SK-N-SH treated with all-trans-retinoic acid at 6 μM for 48 hours (cell line): ENCODE results near the gene AATF.

Source experiments
- ATAC-seq: fragments of 200-7000 bp; cut with Tn5 transposase; 3 replicates; pipeline ENCODE4 v1.9.1; 2020; ENCODE audit warnings: mild to moderate bottlenecking, moderate library complexity
- ARNTL ChIP-seq: fragments of 450-650 bp; formaldehyde crosslinking; IDR thresholded peaks from 2 replicates; pipeline ENCODE4 v1.5.0; 2020; ENCODE audit warnings: low read depth, mild to moderate bottlenecking, moderate library complexity, borderline replicate concordance
- BACH2 ChIP-seq: fragments of 250-450 bp; sonication (Bioruptor Pico); IDR thresholded peaks from 2 replicates; pipeline ENCODE4 v1.9.0; 2021; ENCODE audit warnings: mild to moderate bottlenecking, borderline replicate concordance
- CSDC2 ChIP-seq: fragments of 250-450 bp; sonication (Bioruptor Pico); IDR thresholded peaks from 2 replicates; pipeline ENCODE4 v1.5.0; 2020; ENCODE audit warnings: mild to moderate bottlenecking, moderate library complexity
- ESRRG ChIP-seq: fragments of 250-450 bp; sonication (Bioruptor Pico); IDR thresholded peaks from 2 replicates; pipeline ENCODE4 v1.6.1; 2021; ENCODE audit warnings: mild to moderate bottlenecking
- GLIS3 ChIP-seq: fragments of 250-450 bp; sonication (Bioruptor Pico); IDR thresholded peaks from 2 replicates; pipeline ENCODE4 v1.5.0; 2020; ENCODE audit warnings: mild to moderate bottlenecking, moderate library complexity
- ISL1 ChIP-seq: fragments of 250-450 bp; sonication (Bioruptor Pico); IDR thresholded peaks from 2 replicates; pipeline ENCODE4 v2.1.2; 2022; ENCODE audit warnings: mild to moderate bottlenecking, moderate library complexity
- OSR1 ChIP-seq: fragments of 250-450 bp; sonication (Bioruptor Pico); IDR thresholded peaks from 2 replicates; pipeline ENCODE4 v1.8.0; 2022; ENCODE audit warnings: moderate library complexity, mild to moderate bottlenecking, inconsistent platforms
- PPARA ChIP-seq: fragments of 250-450 bp; sonication (Bioruptor Pico); IDR thresholded peaks from 2 replicates; pipeline ENCODE4 v1.5.0; 2020; ENCODE audit warnings: mild to moderate bottlenecking, borderline replicate concordance
- RARB ChIP-seq: fragments of 250-450 bp; sonication (Bioruptor Pico); IDR thresholded peaks from 2 replicates; pipeline ENCODE4 v1.8.0; 2021; ENCODE audit warnings: mild to moderate bottlenecking, moderate library complexity
- SNAI2 ChIP-seq: fragments of 250-450 bp; sonication (Bioruptor Pico); IDR thresholded peaks from 2 replicates; pipeline ENCODE4 v1.5.0; 2020; ENCODE audit warnings: mild to moderate bottlenecking, moderate library complexity
- TCF4 ChIP-seq: fragments of 250-450 bp; sonication (Bioruptor Pico); IDR thresholded peaks from 2 replicates; pipeline ENCODE4 v1.8.0; 2021; ENCODE audit warnings: mild to moderate bottlenecking, moderate library complexity, borderline replicate concordance
- TOX ChIP-seq: fragments of 250-450 bp; sonication (Bioruptor Pico); IDR thresholded peaks from 2 replicates; pipeline ENCODE4 v1.8.0; 2021; ENCODE audit warnings: mild to moderate bottlenecking, moderate library complexity, borderline replicate concordance
- ZC3H10 ChIP-seq: fragments of 250-450 bp; sonication (Bioruptor Pico); IDR thresholded peaks from 2 replicates; pipeline ENCODE4 v1.5.1; 2021; ENCODE audit warnings: mild to moderate bottlenecking, moderate library complexity
- ZFP3 ChIP-seq: fragments of 250-450 bp; sonication (Bioruptor Pico); IDR thresholded peaks from 2 replicates; pipeline ENCODE4 v1.5.0; 2020; ENCODE audit warnings: mild to moderate bottlenecking, moderate library complexity
- ZFP30 ChIP-seq: fragments of 450-650 bp; formaldehyde crosslinking; IDR thresholded peaks from 2 replicates; pipeline ENCODE4 v1.5.0; 2022; ENCODE audit warnings: mild to moderate bottlenecking, moderate library complexity
- ZNF70 ChIP-seq: fragments of 450-650 bp; formaldehyde crosslinking; IDR thresholded peaks from 2 replicates; pipeline ENCODE4 v1.5.0; 2020; ENCODE audit warnings: mild to moderate bottlenecking, moderate library complexity
- ZNF8 ChIP-seq: fragments of 450-650 bp; formaldehyde crosslinking; IDR thresholded peaks from 2 replicates; pipeline ENCODE4 v1.5.0; 2020; ENCODE audit warnings: mild to moderate bottlenecking, moderate library complexity
- TF ChIP-seq, protein P1 (sequence below): fragments of 250-450 bp; sonication (Bioruptor Pico); IDR thresholded peaks from 2 replicates; pipeline ENCODE4 v1.5.1; 2021; ENCODE audit warnings: mild to moderate bottlenecking, moderate library complexity
- TF ChIP-seq, protein P2 (sequence below): fragments of 250-450 bp; sonication (Bioruptor Pico); IDR thresholded peaks from 2 replicates; pipeline ENCODE4 v1.8.0; 2020; ENCODE audit warnings: mild to moderate bottlenecking, moderate library complexity, borderline replicate concordance
- TF ChIP-seq, protein P3 (sequence below): fragments of 250-450 bp; sonication (Bioruptor Pico); IDR thresholded peaks from 2 replicates; pipeline ENCODE4 v1.5.0; 2020; ENCODE audit warnings: mild to moderate bottlenecking, moderate library complexity
- TF ChIP-seq, protein P4 (sequence below): fragments of 250-450 bp; sonication (Bioruptor Pico); IDR thresholded peaks from 2 replicates; pipeline ENCODE4 v1.8.0; 2021; ENCODE audit warnings: low read depth, mild to moderate bottlenecking, moderate library complexity, borderline replicate concordance
- TF ChIP-seq, protein P5 (sequence below): fragments of 250-450 bp; sonication (Bioruptor Pico); IDR thresholded peaks from 2 replicates; pipeline ENCODE4 v1.5.1; 2020; ENCODE audit warnings: low read depth, mild to moderate bottlenecking, moderate library complexity

AATF gene

DNA sequence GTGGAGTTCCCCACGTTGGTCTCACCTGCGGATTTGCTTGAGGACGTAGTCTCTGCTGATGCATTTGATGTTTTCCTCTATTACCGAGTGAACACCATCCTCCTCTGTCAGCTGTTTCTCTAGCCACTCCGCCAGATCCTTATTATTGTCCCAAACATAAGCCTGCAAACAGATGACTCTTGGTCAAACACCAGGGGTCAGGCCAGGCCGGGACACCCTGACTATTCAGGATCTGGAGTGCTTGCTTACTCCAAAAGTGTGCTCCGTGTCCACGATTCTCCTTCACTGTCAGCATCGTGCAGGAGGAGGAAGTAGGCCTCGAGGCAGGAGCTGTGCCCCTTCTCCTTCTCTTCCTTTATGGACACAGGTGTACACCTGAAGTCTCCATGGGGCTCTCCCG is 140.2 kb downstream of the AATF start:
- TF ChIP-seq ESRRG (CRISPR knock-in tag): no peak
- TF ChIP-seq ZC3H10 (CRISPR knock-in tag): no peak
- TF ChIP-seq BACH2 (CRISPR knock-in tag): no peak
- no peak for TF ChIP-seq ZNF8 (CRISPR knock-in tag)
- no peak for TF ChIP-seq ZFP30 (CRISPR knock-in tag)
- TF ChIP-seq ZNF70 (CRISPR knock-in tag): no peak
- no peak for TF ChIP-seq RARB
- no peak for TF ChIP-seq ISL1 (CRISPR knock-in tag)
- TF ChIP-seq TOX (CRISPR knock-in tag): no peak
- TF ChIP-seq, protein P1, sequence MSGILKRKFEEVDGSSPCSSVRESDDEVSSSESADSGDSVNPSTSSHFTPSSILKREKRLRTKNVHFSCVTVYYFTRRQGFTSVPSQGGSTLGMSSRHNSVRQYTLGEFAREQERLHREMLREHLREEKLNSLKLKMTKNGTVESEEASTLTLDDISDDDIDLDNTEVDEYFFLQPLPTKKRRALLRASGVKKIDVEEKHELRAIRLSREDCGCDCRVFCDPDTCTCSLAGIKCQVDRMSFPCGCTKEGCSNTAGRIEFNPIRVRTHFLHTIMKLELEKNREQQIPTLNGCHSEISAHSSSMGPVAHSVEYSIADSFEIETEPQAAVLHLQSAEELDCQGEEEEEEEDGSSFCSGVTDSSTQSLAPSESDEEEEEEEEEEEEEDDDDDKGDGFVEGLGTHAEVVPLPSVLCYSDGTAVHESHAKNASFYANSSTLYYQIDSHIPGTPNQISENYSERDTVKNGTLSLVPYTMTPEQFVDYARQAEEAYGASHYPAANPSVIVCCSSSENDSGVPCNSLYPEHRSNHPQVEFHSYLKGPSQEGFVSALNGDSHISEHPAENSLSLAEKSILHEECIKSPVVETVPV (CRISPR knock-in tag): no peak
- no peak for TF ChIP-seq TCF4 (CRISPR knock-in tag)
- TF ChIP-seq, protein P2, sequence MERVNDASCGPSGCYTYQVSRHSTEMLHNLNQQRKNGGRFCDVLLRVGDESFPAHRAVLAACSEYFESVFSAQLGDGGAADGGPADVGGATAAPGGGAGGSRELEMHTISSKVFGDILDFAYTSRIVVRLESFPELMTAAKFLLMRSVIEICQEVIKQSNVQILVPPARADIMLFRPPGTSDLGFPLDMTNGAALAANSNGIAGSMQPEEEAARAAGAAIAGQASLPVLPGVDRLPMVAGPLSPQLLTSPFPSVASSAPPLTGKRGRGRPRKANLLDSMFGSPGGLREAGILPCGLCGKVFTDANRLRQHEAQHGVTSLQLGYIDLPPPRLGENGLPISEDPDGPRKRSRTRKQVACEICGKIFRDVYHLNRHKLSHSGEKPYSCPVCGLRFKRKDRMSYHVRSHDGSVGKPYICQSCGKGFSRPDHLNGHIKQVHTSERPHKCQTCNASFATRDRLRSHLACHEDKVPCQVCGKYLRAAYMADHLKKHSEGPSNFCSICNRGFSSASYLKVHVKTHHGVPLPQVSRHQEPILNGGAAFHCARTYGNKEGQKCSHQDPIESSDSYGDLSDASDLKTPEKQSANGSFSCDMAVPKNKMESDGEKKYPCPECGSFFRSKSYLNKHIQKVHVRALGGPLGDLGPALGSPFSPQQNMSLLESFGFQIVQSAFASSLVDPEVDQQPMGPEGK: no peak
- no peak for TF ChIP-seq ARNTL (CRISPR knock-in tag)
- no peak for TF ChIP-seq SNAI2 (CRISPR knock-in tag)
- TF ChIP-seq, protein P3, sequence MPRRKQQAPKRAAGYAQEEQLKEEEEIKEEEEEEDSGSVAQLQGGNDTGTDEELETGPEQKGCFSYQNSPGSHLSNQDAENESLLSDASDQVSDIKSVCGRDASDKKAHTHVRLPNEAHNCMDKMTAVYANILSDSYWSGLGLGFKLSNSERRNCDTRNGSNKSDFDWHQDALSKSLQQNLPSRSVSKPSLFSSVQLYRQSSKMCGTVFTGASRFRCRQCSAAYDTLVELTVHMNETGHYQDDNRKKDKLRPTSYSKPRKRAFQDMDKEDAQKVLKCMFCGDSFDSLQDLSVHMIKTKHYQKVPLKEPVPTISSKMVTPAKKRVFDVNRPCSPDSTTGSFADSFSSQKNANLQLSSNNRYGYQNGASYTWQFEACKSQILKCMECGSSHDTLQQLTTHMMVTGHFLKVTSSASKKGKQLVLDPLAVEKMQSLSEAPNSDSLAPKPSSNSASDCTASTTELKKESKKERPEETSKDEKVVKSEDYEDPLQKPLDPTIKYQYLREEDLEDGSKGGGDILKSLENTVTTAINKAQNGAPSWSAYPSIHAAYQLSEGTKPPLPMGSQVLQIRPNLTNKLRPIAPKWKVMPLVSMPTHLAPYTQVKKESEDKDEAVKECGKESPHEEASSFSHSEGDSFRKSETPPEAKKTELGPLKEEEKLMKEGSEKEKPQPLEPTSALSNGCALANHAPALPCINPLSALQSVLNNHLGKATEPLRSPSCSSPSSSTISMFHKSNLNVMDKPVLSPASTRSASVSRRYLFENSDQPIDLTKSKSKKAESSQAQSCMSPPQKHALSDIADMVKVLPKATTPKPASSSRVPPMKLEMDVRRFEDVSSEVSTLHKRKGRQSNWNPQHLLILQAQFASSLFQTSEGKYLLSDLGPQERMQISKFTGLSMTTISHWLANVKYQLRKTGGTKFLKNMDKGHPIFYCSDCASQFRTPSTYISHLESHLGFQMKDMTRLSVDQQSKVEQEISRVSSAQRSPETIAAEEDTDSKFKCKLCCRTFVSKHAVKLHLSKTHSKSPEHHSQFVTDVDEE (CRISPR knock-in tag): no peak
- TF ChIP-seq OSR1 (CRISPR knock-in tag): no peak
- ATAC-seq: no peak

DNA sequence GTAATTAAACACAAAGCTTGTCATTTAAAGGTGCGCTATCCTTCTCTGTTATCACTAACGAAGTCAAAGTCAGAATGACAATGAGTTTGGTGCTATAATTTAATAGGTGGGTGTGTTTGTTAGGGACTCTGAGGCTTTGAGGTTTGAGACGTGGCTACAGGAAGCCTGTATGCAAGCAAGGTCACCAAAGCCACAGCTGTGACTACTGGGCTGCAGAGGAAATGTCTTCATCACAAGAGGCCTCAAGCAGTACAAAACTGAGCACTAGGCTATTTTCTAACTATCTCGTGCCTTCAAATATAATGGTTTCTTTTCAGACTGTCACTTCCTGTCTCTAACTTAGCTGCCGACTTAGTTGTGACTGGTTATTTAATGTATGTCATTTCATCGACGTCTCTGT is 141.2 kb downstream of the AATF start:
- TF ChIP-seq ZNF8 (CRISPR knock-in tag) (no peak), ARNTL (CRISPR knock-in tag) (no peak), PPARA (no peak), ZNF70 (CRISPR knock-in tag) (no peak), ZC3H10 (CRISPR knock-in tag) (no peak), CSDC2 (CRISPR knock-in tag) (no peak), ZFP3 (no peak), TOX (CRISPR knock-in tag) (no peak), ZFP30 (CRISPR knock-in tag) (no peak), RARB (no peak), ISL1 (CRISPR knock-in tag) (no peak), GLIS3 (CRISPR knock-in tag) (no peak), OSR1 (CRISPR knock-in tag) (no peak)
- TF ChIP-seq, protein P4, sequence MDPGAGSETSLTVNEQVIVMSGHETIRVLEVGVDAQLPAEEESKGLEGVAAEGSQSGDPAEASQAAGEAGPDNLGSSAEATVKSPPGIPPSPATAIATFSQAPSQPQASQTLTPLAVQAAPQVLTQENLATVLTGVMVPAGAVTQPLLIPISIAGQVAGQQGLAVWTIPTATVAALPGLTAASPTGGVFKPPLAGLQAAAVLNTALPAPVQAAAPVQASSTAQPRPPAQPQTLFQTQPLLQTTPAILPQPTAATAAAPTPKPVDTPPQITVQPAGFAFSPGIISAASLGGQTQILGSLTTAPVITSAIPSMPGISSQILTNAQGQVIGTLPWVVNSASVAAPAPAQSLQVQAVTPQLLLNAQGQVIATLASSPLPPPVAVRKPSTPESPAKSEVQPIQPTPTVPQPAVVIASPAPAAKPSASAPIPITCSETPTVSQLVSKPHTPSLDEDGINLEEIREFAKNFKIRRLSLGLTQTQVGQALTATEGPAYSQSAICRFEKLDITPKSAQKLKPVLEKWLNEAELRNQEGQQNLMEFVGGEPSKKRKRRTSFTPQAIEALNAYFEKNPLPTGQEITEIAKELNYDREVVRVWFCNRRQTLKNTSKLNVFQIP (CRISPR knock-in tag): no peak
- TF ChIP-seq, protein P2: no peak
- TF ChIP-seq, protein P5, sequence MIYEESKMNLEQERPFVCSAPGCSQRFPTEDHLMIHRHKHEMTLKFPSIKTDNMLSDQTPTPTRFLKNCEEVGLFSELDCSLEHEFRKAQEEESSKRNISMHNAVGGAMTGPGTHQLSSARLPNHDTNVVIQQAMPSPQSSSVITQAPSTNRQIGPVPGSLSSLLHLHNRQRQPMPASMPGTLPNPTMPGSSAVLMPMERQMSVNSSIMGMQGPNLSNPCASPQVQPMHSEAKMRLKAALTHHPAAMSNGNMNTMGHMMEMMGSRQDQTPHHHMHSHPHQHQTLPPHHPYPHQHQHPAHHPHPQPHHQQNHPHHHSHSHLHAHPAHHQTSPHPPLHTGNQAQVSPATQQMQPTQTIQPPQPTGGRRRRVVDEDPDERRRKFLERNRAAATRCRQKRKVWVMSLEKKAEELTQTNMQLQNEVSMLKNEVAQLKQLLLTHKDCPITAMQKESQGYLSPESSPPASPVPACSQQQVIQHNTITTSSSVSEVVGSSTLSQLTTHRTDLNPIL (CRISPR knock-in tag): no peak
- TF ChIP-seq, protein P3 (CRISPR knock-in tag): no peak
- TF ChIP-seq, protein P1 (CRISPR knock-in tag): no peak
- TF ChIP-seq, all 23 proteins: peak for 0
- ATAC-seq: no peak
